Fibroblast of lung (primary cell): ENCODE data around the gene CDC42EP5. TPM values are rescaled to one million over a fixed set of nuclear protein-coding genes. Genes with fewer than 3 reads are reported as not detected.

ENCODE experiments used
- DNase-seq, 2 donors: peaks; one replicate each; pipeline versions ENCODE4 v3.0.0 to v3.0.0-alpha.2; 2010; ENCODE audit warnings: low read depth in 2 of 2
- H2AFZ ChIP-seq: 2 replicates; pipeline ENCODE4 v1.5.1; 2012; ENCODE audit warnings: low read length, control low read depth, inconsistent platforms
- H3K27ac ChIP-seq: 2 replicates; pipeline ENCODE4 v1.5.1; 2011; ENCODE audit warnings: low read length, control low read depth; ENCODE audit not compliant: insufficient read depth
- H3K27me3 ChIP-seq: 2 replicates; pipeline ENCODE4 v1.5.1; 2011; ENCODE audit warnings: mild to moderate bottlenecking, low read length; ENCODE audit not compliant: control insufficient read depth, insufficient read depth
- H3K36me3 ChIP-seq: 2 replicates; pipeline ENCODE4 v1.5.1; 2011; ENCODE audit warnings: low read length; ENCODE audit not compliant: control insufficient read depth, insufficient read depth
- H3K4me1 ChIP-seq: 2 replicates; pipeline ENCODE4 v1.5.1; 2011; ENCODE audit warnings: low read length; ENCODE audit not compliant: control insufficient read depth, insufficient read depth; ENCODE audit errors: extremely low read depth
- H3K4me2 ChIP-seq: 2 replicates; pipeline ENCODE4 v1.5.1; 2011; ENCODE audit warnings: low read length, control low read depth; ENCODE audit not compliant: insufficient read depth; ENCODE audit errors: extremely low read depth
- H3K4me3 ChIP-seq, 4 experiments: fragments of 200-600 bp in 1 of 4; sonication (generic) in 1 of 4; replicated peaks in 1 of 4; 2 replicates each; pipeline ENCODE4 v1.5.1; 2011 to 2016; ENCODE audit warnings: low read length in 4 of 4, low read depth in 3 of 4, mild to moderate bottlenecking in 3 of 4, control low read depth in 2 of 4, inconsistent platforms in 1 of 4, mixed read lengths in 1 of 4; ENCODE audit not compliant: insufficient read depth in 1 of 4; ENCODE audit errors: control extremely low read depth in 1 of 4
- H3K79me2 ChIP-seq: 2 replicates; pipeline ENCODE4 v1.5.1; 2012; ENCODE audit warnings: mild to moderate bottlenecking, low read length, inconsistent platforms; ENCODE audit not compliant: control insufficient read depth, insufficient read depth
- H3K9ac ChIP-seq: 2 replicates; pipeline ENCODE4 v1.5.1; 2011; ENCODE audit warnings: mild to moderate bottlenecking, low read length, control low read depth; ENCODE audit not compliant: insufficient read depth
- H3K9me3 ChIP-seq: 2 replicates; pipeline ENCODE4 v1.5.1; 2012; ENCODE audit warnings: low read depth, low read length; ENCODE audit not compliant: control insufficient read depth, insufficient read depth
- H4K20me1 ChIP-seq: 2 replicates; pipeline ENCODE4 v1.5.1; 2011; ENCODE audit warnings: low read length; ENCODE audit not compliant: control insufficient read depth, insufficient read depth; ENCODE audit errors: extremely low read depth
- EZH2 ChIP-seq: IDR thresholded peaks from 2 replicates; pipeline ENCODE4 v1.5.1; 2012; ENCODE audit warnings: low read length, control low read depth, mild to moderate bottlenecking; ENCODE audit errors: missing control alignments
- polyA plus RNA-seq, 2 donors: library from polyadenylated mRNA; depleted of rRNA in 1 of 2; stranded (reverse) in 1 of 2; unstranded in 1 of 2; fragments of >200 nt; gene quantifications; 2 replicates each; pipeline ENCODE4 v1.2.1, GENCODE V29; 2011 to 2012; ENCODE audit warnings: missing spikeins in 1 of 2
- total RNA-seq: library from RNA; depleted of rRNA; stranded (reverse); fragments of >200 nt; gene quantifications from 2 replicates; pipeline ENCODE4 v1.2.1, GENCODE V29; 2014
- TF ChIP-seq, protein P1 (sequence below), 2 donors: IDR thresholded peaks in 1 of 2; conservative IDR thresholded peaks in 1 of 2; 1 replicate in 1 of 2; 2 replicates in 1 of 2; pipeline ENCODE4 v1.5.1; 2011 to 2012; ENCODE audit warnings: low read length in 2 of 2, control low read depth in 1 of 2, inconsistent platforms in 1 of 2, low read depth in 1 of 2, mild to moderate bottlenecking in 1 of 2

CDC42EP5 gene
- total and polyA plus RNA-seq, 2 donors (not counting 1 experiment from before 2014, with no cell fraction given) = 7.2 to 14.7 TPM

- H3K9ac ChIP-seq = no peak overlapping the region
- H3K4me3 ChIP-seq = no peak overlapping the region
- H2AFZ ChIP-seq = no peak overlapping the region
- TF ChIP-seq EZH2 = no peak
- TF ChIP-seq, protein P1, sequence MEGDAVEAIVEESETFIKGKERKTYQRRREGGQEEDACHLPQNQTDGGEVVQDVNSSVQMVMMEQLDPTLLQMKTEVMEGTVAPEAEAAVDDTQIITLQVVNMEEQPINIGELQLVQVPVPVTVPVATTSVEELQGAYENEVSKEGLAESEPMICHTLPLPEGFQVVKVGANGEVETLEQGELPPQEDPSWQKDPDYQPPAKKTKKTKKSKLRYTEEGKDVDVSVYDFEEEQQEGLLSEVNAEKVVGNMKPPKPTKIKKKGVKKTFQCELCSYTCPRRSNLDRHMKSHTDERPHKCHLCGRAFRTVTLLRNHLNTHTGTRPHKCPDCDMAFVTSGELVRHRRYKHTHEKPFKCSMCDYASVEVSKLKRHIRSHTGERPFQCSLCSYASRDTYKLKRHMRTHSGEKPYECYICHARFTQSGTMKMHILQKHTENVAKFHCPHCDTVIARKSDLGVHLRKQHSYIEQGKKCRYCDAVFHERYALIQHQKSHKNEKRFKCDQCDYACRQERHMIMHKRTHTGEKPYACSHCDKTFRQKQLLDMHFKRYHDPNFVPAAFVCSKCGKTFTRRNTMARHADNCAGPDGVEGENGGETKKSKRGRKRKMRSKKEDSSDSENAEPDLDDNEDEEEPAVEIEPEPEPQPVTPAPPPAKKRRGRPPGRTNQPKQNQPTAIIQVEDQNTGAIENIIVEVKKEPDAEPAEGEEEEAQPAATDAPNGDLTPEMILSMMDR (conservative IDR thresholded peaks at IDR 0.05 in 1 of 2, IDR thresholded peaks at IDR 0.05 in 1 of 2; ENCODE audit: low read depth in 1 of 2, low read length in 2 of 2) = no peak
- no peaks in the 10 kb centered on the region for H3K9me3 ChIP-seq
- H3K4me2 ChIP-seq = no peak overlapping the region
- no peaks in the 10 kb centered on the region for H3K27me3 ChIP-seq
- H3K79me2 ChIP-seq = peaks cover 25% of the 10 kb centered on the region
- DNase-seq = no peak
- H3K27ac ChIP-seq = no peak overlapping the region
- H3K4me1 ChIP-seq = no peaks in the 10 kb centered on the region
- peaks cover 3% of the 10 kb centered on the region for H3K36me3 ChIP-seq
- H4K20me1 ChIP-seq = no peaks in the 10 kb centered on the region
Observed at GRCh38 chr19:54444737-54445136, 28.4 kb downstream of the CDC42EP5 start.

DNA sequence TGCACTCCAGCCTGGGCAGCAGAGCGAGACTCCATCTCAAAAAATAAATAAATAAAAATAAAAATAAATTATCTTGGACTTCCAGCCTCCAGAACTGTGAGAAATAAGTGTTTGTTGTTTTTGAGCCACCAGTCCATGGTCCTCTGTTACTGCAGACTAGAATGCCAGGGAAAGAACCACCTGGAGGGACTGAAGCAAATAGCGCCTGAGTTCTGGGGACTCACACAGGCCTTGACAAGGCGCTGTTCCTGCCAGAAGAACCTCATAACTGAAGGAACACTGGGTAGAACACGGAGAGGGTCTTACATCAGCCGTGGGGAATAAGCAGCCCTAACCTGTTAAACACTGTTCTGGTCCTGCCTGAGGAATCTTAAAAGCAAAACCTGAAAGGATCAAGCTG, 32.5 kb downstream of the CDC42EP5 start:
- DNase-seq = no peak
- TF ChIP-seq EZH2 = no peak
- TF ChIP-seq, protein P1 (conservative IDR thresholded peaks at IDR 0.05 in 1 of 2, IDR thresholded peaks at IDR 0.05 in 1 of 2; ENCODE audit: low read depth in 1 of 2, low read length in 2 of 2) = no peak
- Histone ChIP-seq H3K4me2 (no peak overlapping the region), H3K27ac (no peak overlapping the region), H3K4me3 (no peak overlapping the region), H3K9me3 (no peaks in the 10 kb centered on the region), H3K27me3 (no peaks in the 10 kb centered on the region), H2AFZ (no peak overlapping the region), H3K36me3 (peaks cover 3% of the 10 kb centered on the region), H3K9ac (no peak overlapping the region), H3K79me2 (no peaks in the 10 kb centered on the region), H3K4me1 (no peaks in the 10 kb centered on the region), H4K20me1 (peaks cover 2% of the 10 kb centered on the region)

- Histone ChIP-seq H3K9me3 (no peaks in the 10 kb centered on the region), H3K36me3 (no peaks in the 10 kb centered on the region), H3K9ac (no peak overlapping the region), H3K4me1 (no peaks in the 10 kb centered on the region), H3K27ac (no peak overlapping the region), H3K4me2 (no peak overlapping the region), H3K4me3 (no peak overlapping the region), H2AFZ (no peak overlapping the region), H3K79me2 (no peaks in the 10 kb centered on the region), H3K27me3 (no peaks in the 10 kb centered on the region), H4K20me1 (peaks cover 2% of the 10 kb centered on the region)
- peak; percentile 28 to 34 for DNase-seq
- TF ChIP-seq, protein P1 (conservative IDR thresholded peaks at IDR 0.05 in 1 of 2, IDR thresholded peaks at IDR 0.05 in 1 of 2; ENCODE audit: low read depth in 1 of 2, low read length in 2 of 2) = peak; percentile 38 to 56
- no peak for TF ChIP-seq EZH2
Observed at GRCh38 chr19:54439174-54439851, 33.8 kb downstream of the CDC42EP5 start.
